GM13977 (cell line): ENCODE results near the gene PPP2R2D.

ENCODE experiments used
- DNase-seq: peaks from one replicate; pipeline ENCODE4 v3.0.0; 2012; ENCODE audit warnings: low spot score
- CTCF ChIP-seq: IDR thresholded peaks from 2 replicates; pipeline ENCODE4 v1.5.1; 2012; ENCODE audit warnings: mild to moderate bottlenecking, control low read depth; ENCODE audit not compliant: insufficient read depth; ENCODE audit errors: extremely low read depth, missing control alignments
- in situ Hi-C: fragments of 300-500 bp; cut with MboI; formaldehyde crosslinking; loops from one replicate; pipeline ENCODE4 v1.12.0; 2022; ENCODE audit warnings: low sequenced_read_pairs, low pct_unique_long_range_greater_than_20kb, mixed read lengths, inconsistent platforms; ENCODE audit not compliant: unreplicated experiment

The PPP2R2D gene

GRCh38 chr10:131888186-131888604 lies 12.6 kb upstream of the PPP2R2D start:
- in situ Hi-C loops = loop anchor here (5.0 to 25.0 kb wide), 3 partner anchors 139 to 1701 kb away; no protein-coding TSS in a partner anchor
- DNase-seq = no peak
- no peak for TF ChIP-seq CTCF

- in situ Hi-C loops = loop anchor here (5.0 to 25.0 kb wide), 3 partner anchors 138 to 1702 kb away; no protein-coding TSS in a partner anchor
- TF ChIP-seq CTCF = no peak
- no peak for DNase-seq
Observed at GRCh38 chr10:131889755-131890154, 11.1 kb upstream of the PPP2R2D start.

GRCh38 chr10:131890276-131891195 lies 10.3 kb upstream of the PPP2R2D start:
- in situ Hi-C loops = loop anchor here (25.0 kb wide), 2 partner anchors 247 to 1703 kb away; no protein-coding TSS in a partner anchor
- TF ChIP-seq CTCF = no peak
- DNase-seq = no peak

- DNase-seq = no peak
- in situ Hi-C loops = loop anchor here (25.0 kb wide), 2 partner anchors 246 to 1704 kb away; no protein-coding TSS in a partner anchor
- no peak for TF ChIP-seq CTCF
Observed at GRCh38 chr10:131891196-131891928, 9.4 kb upstream of the PPP2R2D start.

DNA sequence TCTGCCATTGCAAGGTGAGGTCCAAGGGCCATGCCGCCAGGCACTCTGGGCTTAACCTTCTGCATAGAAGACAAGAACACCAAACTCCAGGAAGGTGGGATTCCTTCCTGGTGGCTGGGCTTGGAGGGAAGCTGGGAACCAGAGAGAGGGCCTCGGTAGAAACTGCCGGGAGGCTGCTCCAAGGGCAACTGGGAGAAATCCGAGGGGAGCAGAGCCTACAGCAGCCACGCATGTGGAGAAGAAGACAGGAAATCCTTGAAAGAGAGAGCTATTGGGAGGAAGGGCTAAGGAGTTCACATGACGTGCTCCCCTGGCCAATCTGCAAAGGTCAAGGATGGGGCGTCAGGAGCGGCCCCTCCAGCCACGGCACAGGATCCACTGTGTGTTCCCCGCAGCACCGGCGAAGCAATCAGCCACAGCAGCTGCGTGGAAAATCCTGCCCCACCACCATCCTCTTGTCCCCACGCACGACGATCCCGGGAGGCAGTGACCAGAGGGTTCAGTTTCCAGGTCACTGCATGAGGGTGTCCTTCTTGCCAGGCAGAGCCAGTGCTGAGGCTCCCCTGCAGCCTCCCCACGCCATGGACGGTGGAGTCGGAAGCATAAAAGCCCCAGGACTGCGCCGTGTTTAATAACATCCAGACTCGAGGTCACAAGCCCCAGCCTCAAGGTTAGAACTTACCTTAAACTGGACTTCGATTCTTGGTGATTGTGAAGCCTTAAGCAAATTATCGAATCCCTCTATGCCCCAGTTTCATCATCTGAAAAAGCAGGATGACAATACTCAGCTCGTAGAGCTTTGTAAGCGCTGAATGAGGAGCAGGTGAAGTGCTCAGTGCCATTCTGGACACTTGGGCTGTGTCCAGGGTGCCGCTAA lies 8.6 kb upstream of the PPP2R2D start:
- in situ Hi-C loops = loop anchor here (25.0 kb wide), 2 partner anchors 245 to 1705 kb away; no protein-coding TSS in a partner anchor
- no peak for TF ChIP-seq CTCF
- DNase-seq = no peak
